Duodenal mucosa (tissue), 2 donors: ENCODE data around the gene MAML3.
A peak's percentile ranks its signal among the peaks of the same experiment; 100 is the strongest.

Experiments used
- H3K27ac ChIP-seq: one replicate; pipeline ENCODE4 v1.7.0; 2013; ENCODE audit warnings: low read depth, low read length
- H3K27me3 ChIP-seq, 2 donors: one replicate each; pipeline ENCODE4 v1.7.0; 2013; ENCODE audit warnings: low read length in 2 of 2, control low read depth in 1 of 2; ENCODE audit not compliant: insufficient read depth in 2 of 2, control insufficient read depth in 1 of 2
- H3K36me3 ChIP-seq, 2 donors: one replicate each; pipeline ENCODE4 v1.7.0; 2013; ENCODE audit warnings: low read length in 2 of 2, control low read depth in 1 of 2; ENCODE audit not compliant: insufficient read depth in 2 of 2, control insufficient read depth in 1 of 2
- H3K4me1 ChIP-seq, 2 donors: one replicate each; pipeline ENCODE4 v1.7.0; 2013; ENCODE audit warnings: low read length in 2 of 2, control low read depth in 1 of 2; ENCODE audit not compliant: insufficient read depth in 2 of 2, control insufficient read depth in 1 of 2
- H3K4me3 ChIP-seq, 2 donors: one replicate each; pipeline ENCODE4 v1.7.0; 2013; ENCODE audit warnings: low read length in 2 of 2, low read depth in 1 of 2
- H3K9ac ChIP-seq, 2 donors: one replicate each; pipeline ENCODE4 v1.7.0; 2013; ENCODE audit warnings: low read length in 2 of 2, low read depth in 1 of 2
- H3K9me3 ChIP-seq, 2 donors: one replicate each; pipeline ENCODE4 v1.7.0; 2013; ENCODE audit warnings: low read length in 2 of 2, control low read depth in 1 of 2; ENCODE audit not compliant: control insufficient read depth in 1 of 2

Gene MAML3

GRCh38 chr4:139847602-139848001, 306.4 kb downstream of the MAML3 start:
- no peak overlapping the region for H3K4me3 ChIP-seq
- no peaks in the 10 kb centered on the region for H3K27me3 ChIP-seq
- H3K4me1 ChIP-seq: no peaks in the 10 kb centered on the region
- no peaks in the 10 kb centered on the region for H3K36me3 ChIP-seq
- no peak overlapping the region for H3K9ac ChIP-seq
- H3K27ac ChIP-seq: no peak overlapping the region
- no peaks in the 10 kb centered on the region for H3K9me3 ChIP-seq

DNA sequence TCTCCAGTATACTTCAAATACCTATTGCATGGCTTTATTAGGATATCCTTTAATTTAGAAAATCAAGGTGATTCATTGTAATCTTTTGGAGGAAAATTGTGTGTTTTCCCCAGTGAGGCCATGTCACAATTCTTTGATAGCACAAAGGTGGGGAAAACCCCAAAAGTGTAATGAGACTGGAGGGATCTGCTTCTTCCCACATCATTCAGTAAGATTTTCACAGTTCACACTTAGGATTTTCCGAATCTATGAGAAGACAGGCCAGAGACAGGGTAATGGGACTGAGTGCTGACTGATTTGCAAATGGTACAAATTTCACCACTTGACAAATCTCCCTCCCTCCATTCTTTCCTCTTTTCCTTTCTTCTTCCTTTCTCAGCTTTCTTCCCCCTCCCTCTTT, 307.2 kb downstream of the MAML3 start:
- Histone ChIP-seq H3K27me3 (no peaks in the 10 kb centered on the region), H3K27ac (no peak overlapping the region), H3K36me3 (no peaks in the 10 kb centered on the region), H3K9ac (no peak overlapping the region), H3K4me1 (peaks cover 5 to 6% of the 10 kb centered on the region in 2 donors), H3K9me3 (no peaks in the 10 kb centered on the region), H3K4me3 (no peak overlapping the region)

- Histone ChIP-seq H3K4me3 (no peak overlapping the region), H3K36me3 (no peaks in the 10 kb centered on the region), H3K27ac (no peak overlapping the region), H3K27me3 (no peaks in the 10 kb centered on the region), H3K9ac (no peak overlapping the region), H3K9me3 (no peaks in the 10 kb centered on the region), H3K4me1 (peaks cover 17 to 18% of the 10 kb centered on the region in 2 donors)
Observed at GRCh38 chr4:139845453-139846093, 308.4 kb downstream of the MAML3 start.

GRCh38 chr4:139844459-139845036, 309.4 kb downstream of the MAML3 start:
- H3K4me3 ChIP-seq: no peak overlapping the region
- no peaks in the 10 kb centered on the region for H3K9me3 ChIP-seq
- H3K4me1 ChIP-seq: peaks cover 22% of the 10 kb centered on the region in 2 donors
- no peak overlapping the region for H3K27ac ChIP-seq
- no peaks in the 10 kb centered on the region for H3K36me3 ChIP-seq
- no peaks in the 10 kb centered on the region for H3K27me3 ChIP-seq
- H3K9ac ChIP-seq: no peak overlapping the region

DNA sequence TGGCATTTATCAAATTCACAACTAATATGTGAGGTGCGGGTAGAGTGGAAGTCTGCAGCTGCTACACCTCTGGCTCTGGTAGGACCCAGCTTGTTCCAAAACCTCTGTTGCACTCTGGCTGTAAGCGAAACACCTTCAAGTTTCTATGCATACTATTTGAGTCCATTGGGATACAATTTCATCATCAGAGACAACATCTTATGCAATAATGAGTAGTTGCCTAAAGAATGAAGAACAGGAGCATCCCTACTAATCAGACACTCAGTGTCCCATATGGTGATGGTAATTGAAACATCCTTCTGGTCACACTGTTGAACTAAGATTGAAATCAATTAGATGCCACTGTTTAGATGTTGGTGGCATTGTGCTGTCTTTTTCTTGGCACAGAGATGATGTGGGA, 309.9 kb downstream of the MAML3 start:
- H3K9ac ChIP-seq: no peak overlapping the region
- no peak overlapping the region for H3K27ac ChIP-seq
- no peaks in the 10 kb centered on the region for H3K9me3 ChIP-seq

GRCh38 chr4:139843641-139844040, 310.3 kb downstream of the MAML3 start:
- Histone ChIP-seq H3K36me3 (no peaks in the 10 kb centered on the region), H3K4me1 (peaks cover 22% of the 10 kb centered on the region in 2 donors), H3K27ac (no peak overlapping the region), H3K27me3 (no peaks in the 10 kb centered on the region), H3K4me3 (no peak overlapping the region), H3K9ac (no peak overlapping the region), H3K9me3 (no peaks in the 10 kb centered on the region)

More for the DNA sequence above, 309.9 kb downstream of the MAML3 start:
- H3K27me3 ChIP-seq: no peaks in the 10 kb centered on the region
- no peak overlapping the region for H3K4me3 ChIP-seq
- H3K36me3 ChIP-seq: no peaks in the 10 kb centered on the region
- peaks cover 22% of the 10 kb centered on the region in 2 donors for H3K4me1 ChIP-seq

GRCh38 chr4:139841464-139842195, 312.4 kb downstream of the MAML3 start:
- H3K27ac ChIP-seq: no peak overlapping the region

DNA sequence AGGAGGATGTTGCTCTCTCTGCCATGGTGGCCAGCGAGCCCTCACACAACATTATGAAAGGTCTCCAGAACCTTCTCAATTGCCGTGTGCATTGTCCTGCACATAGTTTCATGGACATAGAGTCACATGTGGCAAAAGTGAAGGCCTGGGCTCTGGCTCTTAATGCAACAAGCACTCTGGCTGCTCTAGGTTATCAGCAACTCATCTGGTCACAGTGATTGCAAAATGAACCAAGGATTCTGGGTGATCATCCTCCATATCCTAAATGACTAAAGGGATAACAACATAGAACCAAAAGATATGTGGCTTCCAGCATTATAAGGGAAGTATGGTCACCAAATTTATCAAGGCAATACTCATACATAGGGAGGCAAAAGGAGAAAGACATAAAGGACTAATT, 313.2 kb downstream of the MAML3 start:
- Histone ChIP-seq H3K9ac (no peak overlapping the region), H3K27ac (no peak overlapping the region), H3K4me3 (no peak overlapping the region), H3K27me3 (no peaks in the 10 kb centered on the region), H3K4me1 (peaks cover 22% of the 10 kb centered on the region in 2 donors), H3K36me3 (no peaks in the 10 kb centered on the region), H3K9me3 (no peaks in the 10 kb centered on the region)

More at GRCh38 chr4:139841464-139842195, 312.4 kb downstream of the MAML3 start:
- peaks cover 22% of the 10 kb centered on the region in 2 donors for H3K4me1 ChIP-seq
- H3K9me3 ChIP-seq: no peaks in the 10 kb centered on the region
- no peaks in the 10 kb centered on the region for H3K36me3 ChIP-seq
- H3K4me3 ChIP-seq: peak overlapping the region; percentile 6 to 30
- no peaks in the 10 kb centered on the region for H3K27me3 ChIP-seq
- H3K9ac ChIP-seq: no peak overlapping the region

DNA sequence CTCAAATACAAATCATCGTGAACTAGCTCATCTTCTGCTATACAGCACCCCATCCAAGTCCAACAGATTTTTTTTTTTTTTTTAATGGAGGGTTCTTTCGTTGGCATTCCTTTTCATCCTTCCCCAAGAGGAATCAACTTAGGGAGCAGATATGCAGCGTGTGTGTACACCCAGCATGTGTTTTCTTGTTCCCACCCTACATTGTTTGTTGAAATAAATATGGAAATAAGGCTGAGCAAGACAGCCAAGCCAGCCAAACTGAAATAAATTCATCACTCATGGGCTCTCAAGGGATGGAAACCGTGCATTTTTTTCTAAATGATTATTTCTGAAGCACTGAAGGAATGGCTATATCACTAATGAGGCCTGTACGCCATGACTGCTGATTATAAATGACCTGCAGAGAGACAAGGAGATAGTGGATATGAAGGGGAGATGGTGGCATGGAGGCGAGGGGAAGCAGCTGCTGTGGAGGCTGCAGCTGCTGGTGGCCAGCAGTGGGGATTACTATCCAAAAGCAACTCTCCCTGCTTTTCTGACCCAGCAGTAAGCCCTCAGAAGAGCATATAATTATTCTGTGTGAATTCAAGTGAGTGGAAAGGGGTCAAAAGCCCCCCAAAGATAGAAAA, 314.5 kb downstream of the MAML3 start:
- Histone ChIP-seq H3K36me3 (no peaks in the 10 kb centered on the region), H3K9me3 (no peaks in the 10 kb centered on the region), H3K4me1 (peaks cover 22 to 32% of the 10 kb centered on the region in 2 donors), H3K27ac (no peak overlapping the region), H3K27me3 (no peaks in the 10 kb centered on the region), H3K4me3 (no peak overlapping the region), H3K9ac (no peak overlapping the region)

DNA sequence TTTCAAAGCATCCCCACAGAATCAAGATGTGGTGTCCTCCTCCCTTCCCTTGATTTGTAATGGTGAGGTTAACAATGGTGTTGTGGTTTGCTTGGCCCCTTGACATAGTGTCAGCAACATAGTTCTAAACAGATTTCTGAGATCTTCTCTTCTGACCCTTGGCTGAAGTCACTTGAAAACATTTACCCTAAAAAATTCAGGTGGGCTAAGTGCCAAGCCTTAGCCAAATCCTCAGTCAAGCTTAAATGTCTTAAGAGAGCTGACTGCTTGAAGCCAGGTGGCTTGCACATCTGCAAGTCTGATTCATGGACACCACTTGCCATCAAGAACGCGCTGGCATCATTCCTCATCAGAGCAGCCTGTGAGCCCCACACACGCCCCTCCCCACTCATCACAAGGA, 315.2 kb downstream of the MAML3 start:
- peaks cover 22 to 39% of the 10 kb centered on the region in 2 donors for H3K4me1 ChIP-seq
- H3K27ac ChIP-seq: no peak overlapping the region
- H3K9ac ChIP-seq: no peak overlapping the region
- H3K4me3 ChIP-seq: no peak overlapping the region
- no peaks in the 10 kb centered on the region for H3K9me3 ChIP-seq
- H3K27me3 ChIP-seq: no peaks in the 10 kb centered on the region
- no peaks in the 10 kb centered on the region for H3K36me3 ChIP-seq
